Stimulated activated CD4-positive, alpha-beta T cell treated with anti-CD3 and anti-CD28 coated beads, Interleukin-1b, Interleukin-23, amount 100 ng/mL, for 4 hours (primary cell): ENCODE data around the gene BPGM.
"Not testable (repeated sequence)": the region's sequence is repeated elsewhere in the genome, so short reads cannot be mapped to it uniquely, and the experiment has no call there.

Experiments
- DNase-seq, 2 donors: peaks; one replicate each; pipeline ENCODE4 v3.0.0-alpha.2; 2020; ENCODE audit warnings: low read depth in 2 of 2

Gene BPGM

GRCh38 chr7:134632052-134632451 is 14.6 kb upstream of the BPGM start:
- DNase-seq: no peak

- DNase-seq: peak in 1 of 2 donors; percentile 27
These were observed 13.6 kb upstream of the BPGM start for GRCh38 chr7:134632937-134633540.

- DNase-seq: no peak
These were observed 10.6 kb upstream of the BPGM start for GRCh38 chr7:134636008-134636449.

- no peak for DNase-seq
These were observed 9.2 kb upstream of the BPGM start for GRCh38 chr7:134637441-134637840.

GRCh38 chr7:134637934-134638719 is 8.5 kb upstream of the BPGM start:
- DNase-seq: no peak

- DNase-seq: no peak
These were observed 7.6 kb upstream of the BPGM start for GRCh38 chr7:134639061-134639460.

GRCh38 chr7:134639683-134640279 is 6.9 kb upstream of the BPGM start:
- DNase-seq: no peak

- DNase-seq: no peak
These were observed 5.6 kb upstream of the BPGM start for GRCh38 chr7:134640842-134641715.

- not testable (repeated sequence) for DNase-seq
These were observed 4.7 kb upstream of the BPGM start for GRCh38 chr7:134641981-134642380.

GRCh38 chr7:134643131-134643530 is 3.5 kb upstream of the BPGM start:
- no peak for DNase-seq

- DNase-seq: no peak
These were observed 1.2 kb upstream of the BPGM start for GRCh38 chr7:134645478-134645877.

- no peak for DNase-seq
These were observed 718 bp upstream of the BPGM start for GRCh38 chr7:134645935-134646334.

GRCh38 chr7:134648456-134648855 is 1.8 kb downstream of the BPGM start:
- no peak for DNase-seq

- no peak for DNase-seq
These were observed 2.6 kb downstream of the BPGM start for GRCh38 chr7:134649226-134649775.

GRCh38 chr7:134651991-134652390 is 5.3 kb downstream of the BPGM start:
- no peak for DNase-seq

GRCh38 chr7:134654104-134654775 is 7.6 kb downstream of the BPGM start:
- DNase-seq: no peak

GRCh38 chr7:134657526-134657925 is 10.9 kb downstream of the BPGM start:
- no peak for DNase-seq

GRCh38 chr7:134660242-134660785 is 13.7 kb downstream of the BPGM start:
- DNase-seq: no peak

GRCh38 chr7:134660961-134661376 is 14.3 kb downstream of the BPGM start:
- no peak for DNase-seq

- DNase-seq: no peak
These were observed 15.7 kb downstream of the BPGM start for GRCh38 chr7:134662166-134662870.
